H1 (cell line): ENCODE results near the gene GFAP. TPM values are rescaled to one million over a fixed set of nuclear protein-coding genes. Genes with fewer than 3 reads are reported as not detected.

ENCODE experiments used
- ATF2 ChIP-seq: IDR thresholded peaks from 2 replicates; pipeline ENCODE4 v1.6.1; 2012; ENCODE audit warnings: low read length, inconsistent platforms
- GABPA ChIP-seq: IDR thresholded peaks from 2 replicates; pipeline ENCODE4 v1.6.1; 2011; ENCODE audit warnings: mild to moderate bottlenecking, low read length, moderate library complexity, borderline replicate concordance; ENCODE audit not compliant: insufficient read depth
- HDAC2 ChIP-seq, 2 experiments: fragments of 300-600 bp in 1 of 2; sonication (generic) in 1 of 2; IDR thresholded peaks; 2 replicates each; pipeline ENCODE4 v1.6.1; 2011 to 2012; ENCODE audit warnings: low read depth in 2 of 2, low read length in 2 of 2, mild to moderate bottlenecking in 2 of 2, moderate library complexity in 2 of 2, borderline replicate concordance in 1 of 2, inconsistent platforms in 1 of 2
- RNF2 ChIP-seq: fragments of 200-900, 300-1000 bp; sonication (generic); IDR thresholded peaks from 2 replicates; pipeline ENCODE4 v1.7.1; 2016; ENCODE audit warnings: borderline replicate concordance, low read depth, mild to moderate bottlenecking, antibody characterized with exemption, low read length; ENCODE audit not compliant: poor library complexity, severe bottlenecking; ENCODE audit errors: missing control alignments
- SIN3A ChIP-seq, 2 experiments: IDR thresholded peaks in 1 of 2; conservative IDR thresholded peaks in 1 of 2; 2 replicates each; pipeline ENCODE4 v1.6.1; 2011 to 2012; ENCODE audit warnings: low read length in 2 of 2, improper control_type of control experiment in 1 of 2, low read depth in 1 of 2, mild to moderate bottlenecking in 1 of 2
- polyA plus RNA-seq, 7 experiments: library from polyadenylated mRNA; depleted of rRNA in 3 of 7; stranded (reverse) in 5 of 7; unstranded in 2 of 7; fragments of >200 nt in 5 of 7; fragments of 200-250 nt in 2 of 7; gene quantifications; 1 replicate in 5 of 7; 2 replicates in 1 of 7; 4 replicates in 1 of 7; pipeline versions ENCODE4 v1.2.1 to v1.2.3, GENCODE V29; 2011 to 2013; ENCODE audit warnings: missing spikeins in 2 of 7, mixed read lengths in 2 of 7
- total RNA-seq: library from RNA; stranded (reverse); fragmentation: NEBNext Ultra II Directional; extraction: Animal tissue kit (Norgen Biotek cat#: 25700); gene quantifications from 2 replicates; pipeline ENCODE4 v1.2.1, GENCODE V29; 2021
- TF ChIP-seq, protein P1 (sequence below): fragments of 300-600 bp; sonication (generic); IDR thresholded peaks from 2 replicates; pipeline ENCODE4 v1.7.1; 2012; ENCODE audit warnings: low read length, moderate library complexity, mild to moderate bottlenecking, inconsistent platforms; ENCODE audit not compliant: insufficient replicate concordance

Gene GFAP
- total and polyA plus RNA-seq, 2 of the 8 experiments (the other 6 are each of a cell fraction or from before 2014, with no cell fraction given), result 1.3 to 1.5 TPM

- TF ChIP-seq ATF2 (no peak), RNF2 (no peak), HDAC2 (IDR thresholded peaks at IDR 0.05; ENCODE audit: borderline replicate concordance in 1 of 2, low read depth in 2 of 2, low read length in 2 of 2) (peak in 1 of 2 experiments; percentile 57; a peak in 2 of 4 replicates), GABPA (0 out of 2 replicates have a peak, but pooled peaks have one; percentile 45), SIN3A (conservative IDR thresholded peaks at IDR 0.05 in 1 of 2, IDR thresholded peaks at IDR 0.05 in 1 of 2; ENCODE audit: low read depth in 1 of 2, low read length in 2 of 2) (peak; percentile 66 to 94; a peak in 2 of 4 replicates)
- TF ChIP-seq, protein P1, sequence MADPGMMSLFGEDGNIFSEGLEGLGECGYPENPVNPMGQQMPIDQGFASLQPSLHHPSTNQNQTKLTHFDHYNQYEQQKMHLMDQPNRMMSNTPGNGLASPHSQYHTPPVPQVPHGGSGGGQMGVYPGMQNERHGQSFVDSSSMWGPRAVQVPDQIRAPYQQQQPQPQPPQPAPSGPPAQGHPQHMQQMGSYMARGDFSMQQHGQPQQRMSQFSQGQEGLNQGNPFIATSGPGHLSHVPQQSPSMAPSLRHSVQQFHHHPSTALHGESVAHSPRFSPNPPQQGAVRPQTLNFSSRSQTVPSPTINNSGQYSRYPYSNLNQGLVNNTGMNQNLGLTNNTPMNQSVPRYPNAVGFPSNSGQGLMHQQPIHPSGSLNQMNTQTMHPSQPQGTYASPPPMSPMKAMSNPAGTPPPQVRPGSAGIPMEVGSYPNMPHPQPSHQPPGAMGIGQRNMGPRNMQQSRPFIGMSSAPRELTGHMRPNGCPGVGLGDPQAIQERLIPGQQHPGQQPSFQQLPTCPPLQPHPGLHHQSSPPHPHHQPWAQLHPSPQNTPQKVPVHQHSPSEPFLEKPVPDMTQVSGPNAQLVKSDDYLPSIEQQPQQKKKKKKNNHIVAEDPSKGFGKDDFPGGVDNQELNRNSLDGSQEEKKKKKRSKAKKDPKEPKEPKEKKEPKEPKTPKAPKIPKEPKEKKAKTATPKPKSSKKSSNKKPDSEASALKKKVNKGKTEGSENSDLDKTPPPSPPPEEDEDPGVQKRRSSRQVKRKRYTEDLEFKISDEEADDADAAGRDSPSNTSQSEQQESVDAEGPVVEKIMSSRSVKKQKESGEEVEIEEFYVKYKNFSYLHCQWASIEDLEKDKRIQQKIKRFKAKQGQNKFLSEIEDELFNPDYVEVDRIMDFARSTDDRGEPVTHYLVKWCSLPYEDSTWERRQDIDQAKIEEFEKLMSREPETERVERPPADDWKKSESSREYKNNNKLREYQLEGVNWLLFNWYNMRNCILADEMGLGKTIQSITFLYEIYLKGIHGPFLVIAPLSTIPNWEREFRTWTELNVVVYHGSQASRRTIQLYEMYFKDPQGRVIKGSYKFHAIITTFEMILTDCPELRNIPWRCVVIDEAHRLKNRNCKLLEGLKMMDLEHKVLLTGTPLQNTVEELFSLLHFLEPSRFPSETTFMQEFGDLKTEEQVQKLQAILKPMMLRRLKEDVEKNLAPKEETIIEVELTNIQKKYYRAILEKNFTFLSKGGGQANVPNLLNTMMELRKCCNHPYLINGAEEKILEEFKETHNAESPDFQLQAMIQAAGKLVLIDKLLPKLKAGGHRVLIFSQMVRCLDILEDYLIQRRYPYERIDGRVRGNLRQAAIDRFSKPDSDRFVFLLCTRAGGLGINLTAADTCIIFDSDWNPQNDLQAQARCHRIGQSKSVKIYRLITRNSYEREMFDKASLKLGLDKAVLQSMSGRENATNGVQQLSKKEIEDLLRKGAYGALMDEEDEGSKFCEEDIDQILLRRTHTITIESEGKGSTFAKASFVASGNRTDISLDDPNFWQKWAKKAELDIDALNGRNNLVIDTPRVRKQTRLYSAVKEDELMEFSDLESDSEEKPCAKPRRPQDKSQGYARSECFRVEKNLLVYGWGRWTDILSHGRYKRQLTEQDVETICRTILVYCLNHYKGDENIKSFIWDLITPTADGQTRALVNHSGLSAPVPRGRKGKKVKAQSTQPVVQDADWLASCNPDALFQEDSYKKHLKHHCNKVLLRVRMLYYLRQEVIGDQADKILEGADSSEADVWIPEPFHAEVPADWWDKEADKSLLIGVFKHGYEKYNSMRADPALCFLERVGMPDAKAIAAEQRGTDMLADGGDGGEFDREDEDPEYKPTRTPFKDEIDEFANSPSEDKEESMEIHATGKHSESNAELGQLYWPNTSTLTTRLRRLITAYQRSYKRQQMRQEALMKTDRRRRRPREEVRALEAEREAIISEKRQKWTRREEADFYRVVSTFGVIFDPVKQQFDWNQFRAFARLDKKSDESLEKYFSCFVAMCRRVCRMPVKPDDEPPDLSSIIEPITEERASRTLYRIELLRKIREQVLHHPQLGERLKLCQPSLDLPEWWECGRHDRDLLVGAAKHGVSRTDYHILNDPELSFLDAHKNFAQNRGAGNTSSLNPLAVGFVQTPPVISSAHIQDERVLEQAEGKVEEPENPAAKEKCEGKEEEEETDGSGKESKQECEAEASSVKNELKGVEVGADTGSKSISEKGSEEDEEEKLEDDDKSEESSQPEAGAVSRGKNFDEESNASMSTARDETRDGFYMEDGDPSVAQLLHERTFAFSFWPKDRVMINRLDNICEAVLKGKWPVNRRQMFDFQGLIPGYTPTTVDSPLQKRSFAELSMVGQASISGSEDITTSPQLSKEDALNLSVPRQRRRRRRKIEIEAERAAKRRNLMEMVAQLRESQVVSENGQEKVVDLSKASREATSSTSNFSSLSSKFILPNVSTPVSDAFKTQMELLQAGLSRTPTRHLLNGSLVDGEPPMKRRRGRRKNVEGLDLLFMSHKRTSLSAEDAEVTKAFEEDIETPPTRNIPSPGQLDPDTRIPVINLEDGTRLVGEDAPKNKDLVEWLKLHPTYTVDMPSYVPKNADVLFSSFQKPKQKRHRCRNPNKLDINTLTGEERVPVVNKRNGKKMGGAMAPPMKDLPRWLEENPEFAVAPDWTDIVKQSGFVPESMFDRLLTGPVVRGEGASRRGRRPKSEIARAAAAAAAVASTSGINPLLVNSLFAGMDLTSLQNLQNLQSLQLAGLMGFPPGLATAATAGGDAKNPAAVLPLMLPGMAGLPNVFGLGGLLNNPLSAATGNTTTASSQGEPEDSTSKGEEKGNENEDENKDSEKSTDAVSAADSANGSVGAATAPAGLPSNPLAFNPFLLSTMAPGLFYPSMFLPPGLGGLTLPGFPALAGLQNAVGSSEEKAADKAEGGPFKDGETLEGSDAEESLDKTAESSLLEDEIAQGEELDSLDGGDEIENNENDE, result no peak
Observed at GRCh38 chr17:44899074-44899782, 16.1 kb downstream of the GFAP start, which contains the start of gene EFTUD2 (continued).
